ENCODE measurements around the gene MTERF1.
"Not testable (repeated sequence)": the region's sequence is repeated elsewhere in the genome, so short reads cannot be mapped to it uniquely, and the experiment has no call there.

Gene MTERF1, protein sequence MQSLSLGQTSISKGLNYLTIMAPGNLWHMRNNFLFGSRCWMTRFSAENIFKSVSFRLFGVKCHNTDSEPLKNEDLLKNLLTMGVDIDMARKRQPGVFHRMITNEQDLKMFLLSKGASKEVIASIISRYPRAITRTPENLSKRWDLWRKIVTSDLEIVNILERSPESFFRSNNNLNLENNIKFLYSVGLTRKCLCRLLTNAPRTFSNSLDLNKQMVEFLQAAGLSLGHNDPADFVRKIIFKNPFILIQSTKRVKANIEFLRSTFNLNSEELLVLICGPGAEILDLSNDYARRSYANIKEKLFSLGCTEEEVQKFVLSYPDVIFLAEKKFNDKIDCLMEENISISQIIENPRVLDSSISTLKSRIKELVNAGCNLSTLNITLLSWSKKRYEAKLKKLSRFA

DNA sequence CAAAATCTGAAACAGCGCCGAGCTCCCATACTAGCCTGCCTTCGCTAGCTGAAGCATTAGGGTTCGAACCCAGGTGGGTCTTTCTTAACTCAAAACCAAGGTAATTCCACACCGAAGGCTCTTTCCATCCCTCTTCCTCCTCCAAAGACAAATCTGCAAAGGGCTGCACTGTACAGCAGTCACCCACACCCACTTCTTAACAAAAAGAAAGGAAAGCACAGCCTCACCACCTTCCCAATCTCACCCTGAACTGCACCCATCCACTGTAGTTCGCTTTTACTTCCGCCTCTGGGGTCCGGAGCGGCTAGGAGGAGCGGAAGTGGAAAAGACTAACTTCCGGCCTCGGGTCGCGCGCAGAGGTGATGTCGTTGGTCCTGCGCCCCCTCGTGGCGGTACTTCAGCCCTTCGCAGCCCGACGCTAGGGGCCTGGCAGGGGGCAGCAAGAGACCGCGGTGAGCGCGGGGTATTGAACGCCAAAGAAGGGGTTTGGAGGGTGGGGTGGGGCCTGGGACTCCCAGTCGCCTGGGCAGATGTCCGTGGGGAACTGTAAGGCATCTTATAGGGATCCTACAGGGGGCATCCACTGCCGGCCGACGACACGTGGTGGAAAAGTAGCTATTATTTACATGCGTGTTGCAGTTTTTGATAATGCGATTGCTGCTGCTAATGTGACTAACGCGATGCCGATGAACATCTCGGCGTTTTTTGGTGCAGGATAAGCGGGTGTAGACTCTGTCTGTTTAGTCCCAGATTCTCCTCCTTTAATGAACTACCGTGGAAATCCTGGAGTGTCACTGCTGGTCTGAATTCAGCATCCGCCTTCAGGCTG lies at the start of gene MTERF1:
TSS of gene MTERF1 (minus strand) at position 290 of the 829 bp plus-strand sequence. CDS start 619 bp downstream, outside the sequence.
- peak; percentile 85 for DNase-seq

DNA sequence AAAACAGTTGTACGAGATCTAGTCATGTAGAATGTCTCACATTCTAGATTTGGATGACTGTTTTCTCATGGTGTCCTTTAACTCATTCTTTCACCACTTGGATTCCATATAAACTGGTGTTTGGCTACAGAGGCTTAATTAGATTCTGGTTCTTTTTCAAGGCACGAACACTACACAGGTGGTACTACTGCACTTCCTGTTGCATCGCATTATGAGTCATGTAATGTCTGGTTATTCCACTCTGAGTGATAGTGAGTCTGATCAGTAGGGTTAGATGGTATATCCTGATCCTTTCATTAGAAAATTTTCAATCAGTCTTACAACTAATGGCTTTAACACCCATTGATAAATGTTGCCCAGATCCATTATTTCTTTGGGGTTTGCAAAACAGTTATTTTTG lies 49.0 kb upstream of the MTERF1 start:
- no peak for DNase-seq

DNA sequence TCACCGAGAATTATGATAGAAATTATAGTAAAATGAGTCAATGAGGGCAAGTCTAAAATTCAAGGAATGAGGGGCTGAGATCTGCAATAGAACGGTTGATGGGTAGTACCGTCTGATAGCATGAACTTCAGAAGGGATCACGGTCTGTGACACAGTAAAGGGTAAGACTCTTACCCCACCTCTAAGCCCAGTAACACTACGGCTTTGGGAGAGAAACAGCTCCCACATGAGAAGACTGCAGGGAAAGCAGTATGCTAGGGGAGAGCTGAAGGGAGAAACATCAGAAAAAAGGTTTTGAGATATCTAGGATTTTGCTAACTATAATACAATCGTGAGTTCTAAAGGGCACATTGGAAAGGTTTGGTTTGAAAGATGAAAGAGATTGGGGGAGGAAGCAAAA lies 47.4 kb upstream of the MTERF1 start:
- no peak for DNase-seq

DNA sequence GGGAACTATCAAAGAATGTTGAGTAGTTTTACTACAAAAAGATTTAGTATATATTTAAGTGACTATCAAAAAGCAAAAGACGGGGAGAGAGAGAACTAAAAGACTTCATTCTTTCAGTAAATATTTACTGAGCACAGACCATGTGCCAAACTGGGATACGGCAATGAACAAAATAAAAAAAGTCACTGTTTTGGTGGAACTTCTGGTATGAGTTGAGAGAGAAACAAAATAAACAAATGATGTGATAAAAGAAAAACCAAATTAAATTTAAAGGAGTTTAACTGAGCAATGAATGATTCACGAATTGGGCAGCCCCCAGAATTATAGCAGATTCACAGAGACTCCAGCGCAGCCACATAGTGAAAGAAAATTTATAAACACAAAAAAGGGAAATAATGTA lies 42.4 kb upstream of the MTERF1 start:
- DNase-seq, result no peak

DNA sequence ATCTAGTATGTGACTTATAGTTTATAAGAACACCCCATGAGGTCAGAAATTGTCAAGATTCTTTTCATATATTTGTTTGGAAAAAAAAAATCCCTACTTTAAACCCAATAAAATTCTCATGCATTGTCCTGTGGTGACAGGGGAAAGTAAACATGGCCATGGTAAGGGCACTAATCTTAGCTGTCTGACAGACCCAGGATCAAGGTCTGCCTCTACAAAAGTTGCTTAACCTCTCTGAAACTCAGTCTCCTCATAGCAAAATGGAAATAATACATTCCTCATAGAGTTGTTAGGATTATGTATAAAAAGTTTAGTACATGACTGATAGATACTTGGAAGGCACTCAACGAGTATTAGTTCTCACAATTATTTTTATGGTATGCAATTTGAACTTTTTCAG lies 37.9 kb upstream of the MTERF1 start:
- no peak for DNase-seq

DNA sequence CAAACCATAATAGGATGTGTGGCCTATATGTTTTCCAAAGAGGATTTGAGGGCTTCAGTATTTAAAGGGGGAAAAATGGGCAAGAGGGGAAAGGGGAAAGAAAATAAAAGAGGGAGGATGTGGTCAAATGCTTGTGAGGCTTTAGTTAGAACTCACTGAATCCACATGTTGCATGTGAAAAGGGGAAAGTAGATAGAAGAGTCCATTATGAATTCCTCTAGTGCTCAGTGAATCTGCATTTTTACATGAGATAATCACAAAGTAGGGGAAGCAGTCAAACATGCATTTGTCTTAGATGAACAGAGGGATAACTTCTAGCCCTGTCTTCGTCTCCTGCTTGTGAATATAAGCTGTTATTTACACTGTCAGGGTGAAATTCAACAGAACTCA lies 35.5 kb upstream of the MTERF1 start:
- no peak for DNase-seq

DNA sequence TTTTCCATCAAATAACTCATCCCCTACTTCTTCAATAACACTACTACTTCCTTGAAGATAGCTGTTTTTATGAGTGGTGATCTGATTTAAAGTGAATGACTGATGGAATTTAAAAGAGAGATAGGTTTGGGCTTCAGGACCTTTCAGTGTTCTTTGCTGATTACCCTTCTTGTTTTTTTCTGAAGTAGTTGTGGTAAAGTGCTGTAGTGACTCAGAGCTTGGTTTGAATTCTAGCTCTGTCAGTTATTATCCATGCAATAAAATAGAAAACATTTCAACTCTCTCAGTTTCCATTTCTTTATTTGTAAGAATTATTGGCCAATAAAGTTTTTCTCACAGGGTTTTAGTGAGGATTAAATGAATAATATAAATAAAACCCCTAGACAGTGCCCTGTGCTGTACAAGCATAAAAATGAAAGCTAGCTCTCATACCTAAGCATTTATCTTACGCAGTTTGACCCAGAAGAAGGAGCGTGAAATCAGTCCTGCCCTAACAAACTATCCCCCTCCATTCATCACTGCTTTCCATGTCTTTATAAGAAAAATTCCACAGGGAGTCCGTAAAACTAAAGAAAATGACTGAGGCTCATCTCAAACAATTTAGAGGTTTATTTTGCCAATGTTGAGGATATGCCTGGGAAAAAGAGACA lies 35.0 kb upstream of the MTERF1 start:
- peak; percentile 43 for DNase-seq

DNA sequence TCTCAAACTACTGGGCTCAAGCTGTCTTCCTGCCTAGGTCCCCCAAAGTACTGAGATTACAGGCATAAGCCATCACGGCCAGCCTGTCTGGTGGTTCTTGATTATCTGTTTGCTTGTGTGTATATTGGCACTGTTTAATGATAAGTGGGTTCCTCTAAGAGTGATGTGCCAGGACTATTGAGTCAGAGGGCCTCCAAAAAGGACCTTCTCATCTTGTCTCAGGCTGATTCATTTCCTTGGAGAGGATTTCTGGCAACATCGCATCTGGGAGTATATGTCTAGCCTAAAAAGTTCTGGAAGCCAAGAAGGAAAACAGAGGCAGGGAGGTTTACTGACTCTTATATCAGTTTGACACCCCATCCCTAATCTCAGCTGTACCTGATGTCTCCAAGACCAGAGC lies 33.1 kb upstream of the MTERF1 start:
- peak; percentile 76 for DNase-seq

DNA sequence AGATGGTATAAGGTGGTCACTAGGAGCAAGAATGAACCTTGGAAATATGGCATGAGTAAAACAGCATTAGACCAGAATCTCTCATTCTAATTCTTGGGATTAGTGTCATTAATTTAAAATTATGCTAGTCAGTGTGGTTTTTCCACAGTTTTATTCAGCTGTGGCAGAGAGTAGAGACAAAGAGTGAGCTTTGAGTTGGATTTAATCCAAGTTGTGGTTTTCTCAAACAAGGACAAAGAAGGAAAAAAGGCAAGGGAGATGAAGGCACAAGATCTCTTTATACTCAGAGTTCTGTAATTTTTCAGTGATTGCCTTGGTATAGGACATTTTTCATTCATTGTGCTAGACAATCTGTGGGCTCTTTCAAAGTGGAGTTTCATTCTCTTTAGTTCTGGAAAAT lies 32.0 kb upstream of the MTERF1 start:
- no peak for DNase-seq

DNA sequence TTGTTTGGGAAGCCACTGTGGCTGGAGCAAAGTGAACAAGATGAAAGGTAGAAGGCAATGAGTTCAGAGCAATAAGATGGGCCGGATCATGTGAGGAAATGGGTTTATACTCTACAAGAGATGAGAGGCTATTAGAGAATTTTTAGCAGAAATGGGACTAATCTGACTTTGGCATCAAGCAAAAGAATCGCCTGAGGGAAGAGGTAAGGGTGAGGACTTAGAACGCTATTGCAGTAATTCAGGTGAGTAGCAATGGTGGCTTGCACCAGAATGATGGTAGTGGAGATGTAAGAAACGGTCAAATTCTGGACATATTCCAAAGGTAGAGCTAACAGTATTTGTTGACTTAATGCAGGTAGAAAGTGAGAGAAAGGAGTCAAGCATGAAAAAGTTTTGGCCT lies 30.6 kb upstream of the MTERF1 start:
- DNase-seq, result no peak

DNA sequence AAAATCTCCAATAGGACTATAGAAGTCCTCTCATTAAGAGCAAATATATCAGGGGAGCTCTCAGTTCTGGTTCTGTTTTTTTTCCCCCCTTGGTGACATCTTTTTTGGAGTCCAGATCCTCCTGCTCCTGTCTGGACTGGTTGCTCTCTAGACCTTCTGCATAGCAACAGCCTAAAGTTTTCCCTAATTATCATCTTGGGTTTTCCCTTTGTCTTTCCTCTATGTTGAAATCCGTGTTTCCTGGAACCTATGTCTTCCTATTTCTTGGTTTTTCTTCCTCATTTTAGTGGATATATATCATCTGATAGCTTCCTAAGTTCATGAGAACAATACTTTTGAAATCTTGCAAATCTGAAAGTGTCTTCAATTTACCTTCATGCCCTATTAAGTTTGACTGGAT lies 29.7 kb upstream of the MTERF1 start:
- DNase-seq, result no peak

DNA sequence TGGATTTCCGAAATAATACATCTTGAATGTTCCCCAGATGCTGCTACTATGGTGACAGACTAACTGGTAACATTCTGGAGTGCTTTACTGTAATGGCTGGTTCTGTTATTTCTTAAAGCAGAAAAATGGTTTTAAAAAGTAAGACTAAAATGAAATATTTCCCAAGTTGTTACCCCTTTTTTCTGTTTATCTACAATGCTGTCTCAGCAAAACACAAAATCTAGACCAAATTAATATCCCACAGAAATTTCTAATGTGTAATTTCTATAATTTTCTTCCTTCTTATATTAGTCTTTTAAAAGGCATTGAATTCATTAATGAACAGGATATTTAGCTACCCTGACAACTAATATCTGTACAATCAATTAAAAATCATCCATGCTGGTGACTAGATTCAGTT lies 19.1 kb upstream of the MTERF1 start:
- DNase-seq, result no peak

DNA sequence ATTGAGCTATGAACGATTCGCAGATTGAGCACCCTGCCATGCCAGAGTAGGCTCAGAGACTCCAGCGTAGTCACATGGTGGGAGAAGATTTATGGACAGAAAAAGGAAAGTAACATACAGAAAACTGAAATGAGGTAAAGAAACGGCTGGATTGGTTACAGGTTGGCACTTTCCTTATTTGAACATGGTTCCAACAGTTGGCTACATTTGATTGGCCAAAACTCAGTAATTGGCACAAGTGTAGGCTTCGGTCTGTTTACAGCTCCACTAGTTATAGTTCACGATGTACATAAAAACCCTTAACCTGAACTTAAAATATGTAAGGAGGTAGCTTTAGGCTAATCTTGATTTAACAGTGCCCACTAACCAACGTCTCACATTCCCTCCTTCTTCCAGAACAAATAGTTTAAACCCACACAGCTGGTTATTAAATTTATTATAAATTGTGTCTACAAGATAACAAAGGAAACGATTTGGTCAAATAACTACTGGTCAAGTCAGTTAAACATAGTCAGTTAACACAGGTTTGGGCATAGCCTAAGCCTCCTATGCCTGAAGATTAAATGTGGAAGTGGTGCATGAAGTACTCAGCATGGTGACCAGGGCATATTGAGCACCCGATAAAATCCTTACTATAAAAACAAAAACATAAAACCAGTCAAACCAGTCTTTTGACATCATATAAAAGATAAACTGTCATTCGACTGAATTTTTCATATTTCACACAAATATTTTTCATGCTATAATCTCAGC lies 17.9 kb upstream of the MTERF1 start:
- no peak for DNase-seq

DNA sequence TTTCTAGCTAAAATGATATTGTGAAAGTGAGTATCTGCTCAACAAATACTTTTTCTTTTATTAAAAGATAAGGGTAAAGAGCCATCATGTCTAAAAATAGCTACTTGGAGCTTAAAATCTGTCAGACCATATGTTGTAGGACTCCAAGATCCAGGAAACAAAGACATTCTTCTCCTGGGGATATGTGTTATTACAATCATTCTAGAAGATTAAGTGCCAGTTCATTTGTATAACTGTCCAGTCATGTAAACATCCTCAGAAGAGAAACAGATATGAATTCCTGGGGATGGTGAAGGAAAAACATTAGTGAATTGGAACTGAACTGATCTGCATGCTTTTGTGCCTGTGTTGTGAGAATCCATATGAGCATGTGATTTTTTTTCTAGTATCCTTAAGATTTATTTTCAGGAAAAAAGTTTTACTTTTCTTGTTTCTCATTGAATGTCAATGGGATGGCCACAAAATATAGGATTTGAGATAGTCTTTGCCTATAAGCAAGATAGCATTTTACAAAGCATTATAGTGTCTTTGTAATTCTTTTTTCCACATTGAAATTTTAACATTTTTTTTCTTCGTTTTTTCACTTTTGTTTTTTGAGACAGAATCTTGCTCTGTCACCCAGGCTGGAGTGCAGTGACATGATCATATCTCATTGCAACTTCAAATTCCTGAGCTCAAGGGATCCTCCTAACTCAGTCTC lies 14.4 kb upstream of the MTERF1 start:
- peak; percentile 47 for DNase-seq

DNA sequence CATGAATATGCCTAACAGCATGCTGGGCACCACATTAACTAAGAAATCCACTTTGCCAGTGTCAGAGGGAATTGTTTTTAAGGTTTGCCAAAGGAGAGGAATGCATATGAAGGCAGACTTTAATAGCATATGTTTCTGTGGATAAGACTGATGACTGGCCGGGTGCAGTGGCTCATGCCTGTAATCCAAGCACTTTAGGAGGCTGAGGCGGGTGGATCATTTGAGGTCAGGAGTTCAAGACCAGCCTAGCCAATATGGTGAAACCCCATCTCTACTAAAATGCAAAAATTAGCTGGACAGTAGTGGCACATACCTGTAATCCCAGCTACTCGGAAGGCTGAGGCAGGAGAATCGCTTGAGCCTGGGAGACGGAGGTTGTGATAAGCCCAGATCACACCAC lies 13.2 kb upstream of the MTERF1 start:
- not testable (repeated sequence) for DNase-seq

DNA sequence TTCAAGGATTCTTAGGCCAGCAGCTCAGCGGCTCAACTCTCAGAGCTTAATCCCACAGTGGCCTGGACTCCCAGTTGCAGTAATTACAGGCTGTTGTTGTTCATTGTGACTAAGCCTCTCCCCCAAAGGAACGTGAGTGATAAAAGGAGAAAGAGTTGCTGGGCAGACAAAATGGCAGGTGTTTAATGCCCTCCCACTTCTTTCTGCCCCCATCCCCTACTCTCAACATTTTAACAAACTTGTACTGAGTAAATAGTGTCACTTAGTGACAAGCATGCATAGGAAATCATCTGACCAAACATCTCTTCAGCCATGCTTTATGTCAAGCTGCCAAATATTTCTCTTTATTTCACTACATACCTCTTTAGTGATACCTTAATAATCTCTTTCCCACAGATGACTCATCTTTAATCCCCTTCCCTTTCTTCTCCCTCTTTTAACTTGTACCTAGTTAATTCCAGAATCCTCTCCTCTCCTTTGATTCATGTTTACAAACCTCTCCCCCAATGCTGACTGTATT lies 12.4 kb upstream of the MTERF1 start:
- peak; percentile 86 for DNase-seq

DNA sequence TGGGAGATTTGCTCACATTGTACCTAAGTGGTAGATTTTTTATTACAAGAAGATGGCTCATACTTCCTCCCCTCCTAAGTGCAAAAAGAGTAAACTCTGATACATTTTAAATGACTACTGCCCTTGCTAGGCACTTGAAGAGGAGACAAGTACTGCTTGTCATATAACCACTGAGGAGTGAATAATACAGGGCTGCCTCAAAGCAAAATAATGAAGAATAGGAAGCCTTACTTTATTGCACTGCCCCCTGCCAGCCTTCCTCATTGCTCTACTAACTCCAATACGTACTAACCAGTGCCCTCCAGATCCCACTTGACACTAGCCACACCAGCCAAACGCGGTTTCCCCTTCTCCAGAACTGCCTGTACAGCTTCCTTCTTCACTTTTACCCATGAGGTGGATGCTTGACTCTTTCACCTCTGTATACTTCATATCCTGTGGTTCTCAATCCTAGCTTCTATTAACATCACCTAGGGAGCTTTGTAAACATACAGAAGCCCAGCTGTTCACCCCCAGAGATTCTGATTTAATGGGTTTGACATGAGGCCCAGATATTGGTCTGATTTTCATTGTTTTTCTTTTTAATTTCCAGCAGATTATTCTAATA lies 11.7 kb upstream of the MTERF1 start:
- peak; percentile 44 for DNase-seq

DNA sequence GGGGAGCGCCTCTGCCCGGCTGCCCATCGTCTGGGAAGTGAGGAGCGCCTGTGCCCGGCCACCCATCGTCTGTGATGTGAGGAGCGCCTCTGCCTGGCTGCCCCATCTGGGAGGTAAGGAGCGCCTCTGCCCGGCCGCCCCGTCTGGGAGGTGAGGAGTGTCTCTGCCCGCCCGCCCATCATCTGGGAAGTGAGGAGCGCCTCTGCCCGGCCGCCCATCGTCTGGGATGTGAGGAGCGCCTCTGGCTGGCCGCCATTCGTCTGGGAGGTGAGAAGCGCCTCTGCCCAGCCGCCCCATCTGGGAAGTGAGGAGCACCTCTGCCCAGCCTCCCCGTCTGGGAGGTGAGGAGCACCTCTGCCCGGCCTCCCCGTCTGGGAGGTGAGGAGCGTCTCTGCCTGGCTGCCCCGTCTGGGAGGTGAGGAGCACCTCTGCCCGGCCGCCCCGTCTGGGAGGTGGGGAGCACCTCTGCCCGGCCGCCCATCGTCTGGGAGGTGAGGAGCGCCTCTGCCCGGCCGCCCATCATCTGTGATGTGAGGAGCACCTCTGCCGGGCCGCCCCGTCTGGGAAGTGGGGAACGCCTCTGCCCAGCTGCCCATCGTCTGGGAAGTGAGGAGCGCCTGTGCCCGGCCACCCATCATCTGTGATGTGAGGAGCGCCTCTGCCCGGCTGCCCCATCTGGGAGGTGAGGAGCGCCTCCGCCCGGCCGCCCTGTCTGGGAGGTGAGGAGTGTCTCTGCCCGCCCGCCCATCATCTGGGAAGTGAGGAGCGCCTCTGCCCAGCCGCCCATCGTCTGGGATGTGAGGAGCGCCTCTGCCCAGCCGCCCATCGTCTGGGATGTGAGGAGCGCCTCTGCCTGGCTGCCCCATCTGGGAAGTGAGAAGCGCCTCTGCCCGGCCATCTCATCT lies 8.0 kb upstream of the MTERF1 start:
- not testable (repeated sequence) for DNase-seq

DNA sequence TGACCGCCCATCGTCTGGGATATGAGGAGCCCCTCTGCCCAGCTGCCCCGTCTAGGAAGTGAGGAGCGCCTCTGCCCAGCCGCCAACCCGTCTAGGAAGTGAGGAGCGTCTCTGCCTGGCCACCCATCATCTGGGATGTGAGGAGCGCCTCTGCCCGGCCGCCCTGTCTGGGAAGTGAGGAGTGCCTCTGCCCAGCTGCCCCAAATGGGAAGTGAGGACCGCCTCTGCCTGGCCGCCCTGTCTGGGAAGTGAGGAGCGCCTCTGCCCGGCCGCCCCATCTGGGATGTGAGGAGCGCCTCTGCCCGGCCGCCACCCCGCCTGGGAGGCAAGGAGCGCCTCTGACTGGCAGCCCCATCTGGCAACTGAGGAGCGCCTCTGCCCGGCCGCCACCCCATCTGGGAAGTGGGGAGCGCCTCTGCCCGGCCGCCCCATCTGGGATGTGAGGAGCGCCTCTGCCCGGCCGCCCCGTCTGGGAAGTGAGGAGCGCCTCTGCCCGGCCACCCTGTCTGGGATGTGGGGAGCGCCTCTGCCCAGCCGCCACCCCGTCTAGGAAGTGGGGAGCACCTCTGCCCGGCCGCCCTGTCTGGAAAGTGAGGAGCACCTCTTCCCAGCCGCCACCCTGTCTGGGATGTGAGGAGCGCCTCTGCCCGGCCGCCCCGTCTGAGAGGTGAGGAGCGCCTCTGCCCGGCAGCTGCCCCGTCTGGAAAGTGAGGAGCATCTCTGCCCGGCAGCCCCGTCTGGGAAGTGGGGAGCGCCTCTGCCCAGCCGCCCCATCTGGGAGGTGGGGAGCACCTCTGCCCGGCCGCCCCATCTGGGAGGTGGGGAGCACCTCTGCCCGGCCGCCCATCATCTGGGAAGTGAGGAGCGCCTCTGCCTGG lies 7.1 kb upstream of the MTERF1 start:
- DNase-seq, result not testable (repeated sequence)

Measured in NCI-H226 (cell line).